SK-N-SH treated with all-trans-retinoic acid at 6 μM for 48 hours (cell line): ENCODE data around the gene FYTTD1.
A peak's percentile ranks its signal among the peaks of the same experiment; 100 is the strongest.

ENCODE experiments used
- ATAC-seq: fragments of 200-7000 bp; cut with Tn5 transposase; 3 replicates; pipeline ENCODE4 v1.9.1; 2020; ENCODE audit warnings: mild to moderate bottlenecking, moderate library complexity
- ARNTL ChIP-seq: fragments of 450-650 bp; formaldehyde crosslinking; IDR thresholded peaks from 2 replicates; pipeline ENCODE4 v1.5.0; 2020; ENCODE audit warnings: low read depth, mild to moderate bottlenecking, moderate library complexity, borderline replicate concordance
- BACH2 ChIP-seq: fragments of 250-450 bp; sonication (Bioruptor Pico); IDR thresholded peaks from 2 replicates; pipeline ENCODE4 v1.9.0; 2021; ENCODE audit warnings: mild to moderate bottlenecking, borderline replicate concordance
- CSDC2 ChIP-seq: fragments of 250-450 bp; sonication (Bioruptor Pico); IDR thresholded peaks from 2 replicates; pipeline ENCODE4 v1.5.0; 2020; ENCODE audit warnings: mild to moderate bottlenecking, moderate library complexity
- ESRRG ChIP-seq: fragments of 250-450 bp; sonication (Bioruptor Pico); IDR thresholded peaks from 2 replicates; pipeline ENCODE4 v1.6.1; 2021; ENCODE audit warnings: mild to moderate bottlenecking
- GLIS3 ChIP-seq: fragments of 250-450 bp; sonication (Bioruptor Pico); IDR thresholded peaks from 2 replicates; pipeline ENCODE4 v1.5.0; 2020; ENCODE audit warnings: mild to moderate bottlenecking, moderate library complexity
- ISL1 ChIP-seq: fragments of 250-450 bp; sonication (Bioruptor Pico); IDR thresholded peaks from 2 replicates; pipeline ENCODE4 v2.1.2; 2022; ENCODE audit warnings: mild to moderate bottlenecking, moderate library complexity
- OSR1 ChIP-seq: fragments of 250-450 bp; sonication (Bioruptor Pico); IDR thresholded peaks from 2 replicates; pipeline ENCODE4 v1.8.0; 2022; ENCODE audit warnings: moderate library complexity, mild to moderate bottlenecking, inconsistent platforms
- PPARA ChIP-seq: fragments of 250-450 bp; sonication (Bioruptor Pico); IDR thresholded peaks from 2 replicates; pipeline ENCODE4 v1.5.0; 2020; ENCODE audit warnings: mild to moderate bottlenecking, borderline replicate concordance
- RARB ChIP-seq: fragments of 250-450 bp; sonication (Bioruptor Pico); IDR thresholded peaks from 2 replicates; pipeline ENCODE4 v1.8.0; 2021; ENCODE audit warnings: mild to moderate bottlenecking, moderate library complexity
- SNAI2 ChIP-seq: fragments of 250-450 bp; sonication (Bioruptor Pico); IDR thresholded peaks from 2 replicates; pipeline ENCODE4 v1.5.0; 2020; ENCODE audit warnings: mild to moderate bottlenecking, moderate library complexity
- TCF4 ChIP-seq: fragments of 250-450 bp; sonication (Bioruptor Pico); IDR thresholded peaks from 2 replicates; pipeline ENCODE4 v1.8.0; 2021; ENCODE audit warnings: mild to moderate bottlenecking, moderate library complexity, borderline replicate concordance
- TOX ChIP-seq: fragments of 250-450 bp; sonication (Bioruptor Pico); IDR thresholded peaks from 2 replicates; pipeline ENCODE4 v1.8.0; 2021; ENCODE audit warnings: mild to moderate bottlenecking, moderate library complexity, borderline replicate concordance
- ZFP3 ChIP-seq: fragments of 250-450 bp; sonication (Bioruptor Pico); IDR thresholded peaks from 2 replicates; pipeline ENCODE4 v1.5.0; 2020; ENCODE audit warnings: mild to moderate bottlenecking, moderate library complexity
- ZFP30 ChIP-seq: fragments of 450-650 bp; formaldehyde crosslinking; IDR thresholded peaks from 2 replicates; pipeline ENCODE4 v1.5.0; 2022; ENCODE audit warnings: mild to moderate bottlenecking, moderate library complexity
- ZNF565 ChIP-seq: fragments of 450-650 bp; formaldehyde crosslinking; conservative IDR thresholded peaks from 2 replicates; pipeline ENCODE4 v1.5.0; 2020; ENCODE audit warnings: low read depth, mild to moderate bottlenecking, moderate library complexity
- ZNF70 ChIP-seq: fragments of 450-650 bp; formaldehyde crosslinking; IDR thresholded peaks from 2 replicates; pipeline ENCODE4 v1.5.0; 2020; ENCODE audit warnings: mild to moderate bottlenecking, moderate library complexity
- ZNF8 ChIP-seq: fragments of 450-650 bp; formaldehyde crosslinking; IDR thresholded peaks from 2 replicates; pipeline ENCODE4 v1.5.0; 2020; ENCODE audit warnings: mild to moderate bottlenecking, moderate library complexity
- TF ChIP-seq, protein P1 (sequence below): fragments of 250-450 bp; sonication (Bioruptor Pico); IDR thresholded peaks from 2 replicates; pipeline ENCODE4 v1.5.0; 2020; ENCODE audit warnings: mild to moderate bottlenecking, moderate library complexity
- TF ChIP-seq, protein P2 (sequence below): fragments of 250-450 bp; sonication (Bioruptor Pico); IDR thresholded peaks from 2 replicates; pipeline ENCODE4 v1.8.0; 2020; ENCODE audit warnings: mild to moderate bottlenecking, moderate library complexity, borderline replicate concordance
- TF ChIP-seq, protein P3 (sequence below): fragments of 250-450 bp; sonication (Bioruptor Pico); IDR thresholded peaks from 2 replicates; pipeline ENCODE4 v1.8.0; 2021; ENCODE audit warnings: low read depth, mild to moderate bottlenecking, moderate library complexity, borderline replicate concordance
- TF ChIP-seq, protein P4 (sequence below): fragments of 250-450 bp; sonication (Bioruptor Pico); IDR thresholded peaks from 2 replicates; pipeline ENCODE4 v1.5.1; 2021; ENCODE audit warnings: mild to moderate bottlenecking, moderate library complexity
- TF ChIP-seq, protein P5 (sequence below): fragments of 250-450 bp; sonication (Bioruptor Pico); IDR thresholded peaks from 2 replicates; pipeline ENCODE4 v1.5.1; 2020; ENCODE audit warnings: low read depth, mild to moderate bottlenecking, moderate library complexity

FYTTD1 gene

DNA sequence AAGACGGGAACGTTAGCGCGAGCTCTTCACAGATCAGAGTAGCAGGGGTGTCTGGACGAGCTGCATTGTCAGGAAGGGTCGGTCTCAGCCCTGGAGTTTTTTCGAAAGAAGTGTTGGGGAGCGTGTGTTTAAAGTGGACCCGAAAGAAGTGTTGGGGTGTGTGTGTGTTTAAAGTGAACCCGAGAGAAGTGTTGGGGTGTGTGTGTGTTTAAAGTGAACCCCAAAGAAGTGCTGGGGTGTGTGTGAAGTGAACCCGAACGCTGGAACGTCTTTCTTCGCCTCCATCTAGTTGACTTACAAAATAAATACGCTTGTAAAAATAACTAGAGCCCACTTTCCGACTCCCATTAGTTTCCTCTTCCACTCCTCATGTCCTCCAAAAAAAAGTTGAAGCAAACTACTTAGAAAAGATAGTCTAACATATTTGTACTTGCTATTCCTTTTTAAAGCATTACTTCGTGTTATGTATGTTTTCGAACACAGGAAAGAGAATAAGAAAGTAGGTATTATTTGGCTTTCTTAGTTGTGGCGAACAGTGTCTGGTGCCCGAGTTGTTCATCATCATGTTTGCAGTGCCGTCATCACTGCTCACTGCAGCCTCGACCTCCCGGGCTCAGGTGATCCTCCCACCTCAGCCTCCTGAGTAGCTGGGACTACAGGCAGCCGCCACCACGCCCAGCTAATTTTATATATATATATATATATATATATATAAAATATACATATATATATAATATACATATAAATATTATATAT lies 42.4 kb downstream of the FYTTD1 start:
- no peak for TF ChIP-seq ZNF70
- peak; percentile 66 for ATAC-seq

DNA sequence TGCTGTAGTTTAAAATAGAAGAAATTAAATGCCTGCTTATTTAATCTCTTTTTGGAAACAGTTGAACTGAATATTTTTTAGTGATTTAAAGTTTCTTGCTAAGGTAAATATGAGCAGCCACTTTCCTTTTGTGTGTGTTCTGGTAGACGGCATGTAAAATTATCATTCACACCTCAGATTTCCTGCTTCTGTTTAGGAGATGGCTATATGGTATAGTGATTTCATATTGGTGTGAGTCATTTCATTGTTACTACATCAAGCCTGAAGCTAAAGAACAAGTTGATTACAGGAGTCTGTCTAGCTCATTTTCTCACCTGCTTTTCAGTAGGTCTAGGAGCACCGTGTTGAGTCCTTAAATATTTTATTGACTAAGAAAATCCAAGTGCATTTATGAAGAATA lies 43.6 kb downstream of the FYTTD1 start:
- no peak for ATAC-seq
- no peak for TF ChIP-seq CSDC2 (CRISPR knock-in tag)
- no peak for TF ChIP-seq ZNF8 (CRISPR knock-in tag)
- TF ChIP-seq RARB (CRISPR knock-in tag) = no peak
- TF ChIP-seq ESRRG (CRISPR knock-in tag) = no peak
- TF ChIP-seq TOX = no peak
- no peak for TF ChIP-seq TCF4 (CRISPR knock-in tag)
- no peak for TF ChIP-seq ZFP30 (CRISPR knock-in tag)
- no peak for TF ChIP-seq ZNF70
- no peak for TF ChIP-seq ISL1 (CRISPR knock-in tag)
- TF ChIP-seq ARNTL = no peak
- no peak for TF ChIP-seq ZNF565 (CRISPR knock-in tag)
- TF ChIP-seq, protein P1, sequence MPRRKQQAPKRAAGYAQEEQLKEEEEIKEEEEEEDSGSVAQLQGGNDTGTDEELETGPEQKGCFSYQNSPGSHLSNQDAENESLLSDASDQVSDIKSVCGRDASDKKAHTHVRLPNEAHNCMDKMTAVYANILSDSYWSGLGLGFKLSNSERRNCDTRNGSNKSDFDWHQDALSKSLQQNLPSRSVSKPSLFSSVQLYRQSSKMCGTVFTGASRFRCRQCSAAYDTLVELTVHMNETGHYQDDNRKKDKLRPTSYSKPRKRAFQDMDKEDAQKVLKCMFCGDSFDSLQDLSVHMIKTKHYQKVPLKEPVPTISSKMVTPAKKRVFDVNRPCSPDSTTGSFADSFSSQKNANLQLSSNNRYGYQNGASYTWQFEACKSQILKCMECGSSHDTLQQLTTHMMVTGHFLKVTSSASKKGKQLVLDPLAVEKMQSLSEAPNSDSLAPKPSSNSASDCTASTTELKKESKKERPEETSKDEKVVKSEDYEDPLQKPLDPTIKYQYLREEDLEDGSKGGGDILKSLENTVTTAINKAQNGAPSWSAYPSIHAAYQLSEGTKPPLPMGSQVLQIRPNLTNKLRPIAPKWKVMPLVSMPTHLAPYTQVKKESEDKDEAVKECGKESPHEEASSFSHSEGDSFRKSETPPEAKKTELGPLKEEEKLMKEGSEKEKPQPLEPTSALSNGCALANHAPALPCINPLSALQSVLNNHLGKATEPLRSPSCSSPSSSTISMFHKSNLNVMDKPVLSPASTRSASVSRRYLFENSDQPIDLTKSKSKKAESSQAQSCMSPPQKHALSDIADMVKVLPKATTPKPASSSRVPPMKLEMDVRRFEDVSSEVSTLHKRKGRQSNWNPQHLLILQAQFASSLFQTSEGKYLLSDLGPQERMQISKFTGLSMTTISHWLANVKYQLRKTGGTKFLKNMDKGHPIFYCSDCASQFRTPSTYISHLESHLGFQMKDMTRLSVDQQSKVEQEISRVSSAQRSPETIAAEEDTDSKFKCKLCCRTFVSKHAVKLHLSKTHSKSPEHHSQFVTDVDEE (CRISPR knock-in tag) = no peak
- TF ChIP-seq BACH2 (CRISPR knock-in tag) = no peak
- TF ChIP-seq, protein P2, sequence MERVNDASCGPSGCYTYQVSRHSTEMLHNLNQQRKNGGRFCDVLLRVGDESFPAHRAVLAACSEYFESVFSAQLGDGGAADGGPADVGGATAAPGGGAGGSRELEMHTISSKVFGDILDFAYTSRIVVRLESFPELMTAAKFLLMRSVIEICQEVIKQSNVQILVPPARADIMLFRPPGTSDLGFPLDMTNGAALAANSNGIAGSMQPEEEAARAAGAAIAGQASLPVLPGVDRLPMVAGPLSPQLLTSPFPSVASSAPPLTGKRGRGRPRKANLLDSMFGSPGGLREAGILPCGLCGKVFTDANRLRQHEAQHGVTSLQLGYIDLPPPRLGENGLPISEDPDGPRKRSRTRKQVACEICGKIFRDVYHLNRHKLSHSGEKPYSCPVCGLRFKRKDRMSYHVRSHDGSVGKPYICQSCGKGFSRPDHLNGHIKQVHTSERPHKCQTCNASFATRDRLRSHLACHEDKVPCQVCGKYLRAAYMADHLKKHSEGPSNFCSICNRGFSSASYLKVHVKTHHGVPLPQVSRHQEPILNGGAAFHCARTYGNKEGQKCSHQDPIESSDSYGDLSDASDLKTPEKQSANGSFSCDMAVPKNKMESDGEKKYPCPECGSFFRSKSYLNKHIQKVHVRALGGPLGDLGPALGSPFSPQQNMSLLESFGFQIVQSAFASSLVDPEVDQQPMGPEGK (CRISPR knock-in tag) = no peak
- no peak for TF ChIP-seq SNAI2 (CRISPR knock-in tag)

DNA sequence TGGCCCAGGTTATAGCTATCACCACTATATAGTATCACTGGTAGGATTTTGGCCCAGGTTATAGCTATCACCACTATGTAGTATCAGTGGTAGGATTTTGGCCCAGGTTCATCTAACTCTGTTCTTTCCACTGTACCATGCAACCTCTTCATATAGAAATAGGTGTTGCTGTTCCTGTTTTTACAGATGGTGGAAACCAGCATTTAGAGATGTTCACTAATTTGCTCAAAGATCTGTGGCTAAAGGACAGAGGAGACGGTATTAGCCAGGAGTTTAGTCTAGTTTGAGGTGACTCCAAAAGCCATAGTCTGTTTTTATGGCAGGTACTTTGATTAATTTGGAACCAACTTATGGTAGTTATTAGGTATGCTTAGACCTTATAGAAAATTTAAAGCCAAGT lies 44.4 kb downstream of the FYTTD1 start:
- no peak for TF ChIP-seq ESRRG (CRISPR knock-in tag)
- no peak for TF ChIP-seq ZNF70
- no peak for TF ChIP-seq ZFP3 (CRISPR knock-in tag)
- TF ChIP-seq PPARA (CRISPR knock-in tag) = no peak
- no peak for TF ChIP-seq SNAI2 (CRISPR knock-in tag)
- TF ChIP-seq ZFP30 (CRISPR knock-in tag) = no peak
- TF ChIP-seq BACH2 (CRISPR knock-in tag) = no peak
- TF ChIP-seq, protein P3, sequence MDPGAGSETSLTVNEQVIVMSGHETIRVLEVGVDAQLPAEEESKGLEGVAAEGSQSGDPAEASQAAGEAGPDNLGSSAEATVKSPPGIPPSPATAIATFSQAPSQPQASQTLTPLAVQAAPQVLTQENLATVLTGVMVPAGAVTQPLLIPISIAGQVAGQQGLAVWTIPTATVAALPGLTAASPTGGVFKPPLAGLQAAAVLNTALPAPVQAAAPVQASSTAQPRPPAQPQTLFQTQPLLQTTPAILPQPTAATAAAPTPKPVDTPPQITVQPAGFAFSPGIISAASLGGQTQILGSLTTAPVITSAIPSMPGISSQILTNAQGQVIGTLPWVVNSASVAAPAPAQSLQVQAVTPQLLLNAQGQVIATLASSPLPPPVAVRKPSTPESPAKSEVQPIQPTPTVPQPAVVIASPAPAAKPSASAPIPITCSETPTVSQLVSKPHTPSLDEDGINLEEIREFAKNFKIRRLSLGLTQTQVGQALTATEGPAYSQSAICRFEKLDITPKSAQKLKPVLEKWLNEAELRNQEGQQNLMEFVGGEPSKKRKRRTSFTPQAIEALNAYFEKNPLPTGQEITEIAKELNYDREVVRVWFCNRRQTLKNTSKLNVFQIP (CRISPR knock-in tag) = no peak
- no peak for TF ChIP-seq ARNTL
- TF ChIP-seq ZNF8 (CRISPR knock-in tag) = no peak
- no peak for TF ChIP-seq TCF4 (CRISPR knock-in tag)
- TF ChIP-seq OSR1 (CRISPR knock-in tag) = no peak
- no peak for TF ChIP-seq GLIS3 (CRISPR knock-in tag)
- TF ChIP-seq, protein P4, sequence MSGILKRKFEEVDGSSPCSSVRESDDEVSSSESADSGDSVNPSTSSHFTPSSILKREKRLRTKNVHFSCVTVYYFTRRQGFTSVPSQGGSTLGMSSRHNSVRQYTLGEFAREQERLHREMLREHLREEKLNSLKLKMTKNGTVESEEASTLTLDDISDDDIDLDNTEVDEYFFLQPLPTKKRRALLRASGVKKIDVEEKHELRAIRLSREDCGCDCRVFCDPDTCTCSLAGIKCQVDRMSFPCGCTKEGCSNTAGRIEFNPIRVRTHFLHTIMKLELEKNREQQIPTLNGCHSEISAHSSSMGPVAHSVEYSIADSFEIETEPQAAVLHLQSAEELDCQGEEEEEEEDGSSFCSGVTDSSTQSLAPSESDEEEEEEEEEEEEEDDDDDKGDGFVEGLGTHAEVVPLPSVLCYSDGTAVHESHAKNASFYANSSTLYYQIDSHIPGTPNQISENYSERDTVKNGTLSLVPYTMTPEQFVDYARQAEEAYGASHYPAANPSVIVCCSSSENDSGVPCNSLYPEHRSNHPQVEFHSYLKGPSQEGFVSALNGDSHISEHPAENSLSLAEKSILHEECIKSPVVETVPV (CRISPR knock-in tag) = no peak
- TF ChIP-seq, protein P5, sequence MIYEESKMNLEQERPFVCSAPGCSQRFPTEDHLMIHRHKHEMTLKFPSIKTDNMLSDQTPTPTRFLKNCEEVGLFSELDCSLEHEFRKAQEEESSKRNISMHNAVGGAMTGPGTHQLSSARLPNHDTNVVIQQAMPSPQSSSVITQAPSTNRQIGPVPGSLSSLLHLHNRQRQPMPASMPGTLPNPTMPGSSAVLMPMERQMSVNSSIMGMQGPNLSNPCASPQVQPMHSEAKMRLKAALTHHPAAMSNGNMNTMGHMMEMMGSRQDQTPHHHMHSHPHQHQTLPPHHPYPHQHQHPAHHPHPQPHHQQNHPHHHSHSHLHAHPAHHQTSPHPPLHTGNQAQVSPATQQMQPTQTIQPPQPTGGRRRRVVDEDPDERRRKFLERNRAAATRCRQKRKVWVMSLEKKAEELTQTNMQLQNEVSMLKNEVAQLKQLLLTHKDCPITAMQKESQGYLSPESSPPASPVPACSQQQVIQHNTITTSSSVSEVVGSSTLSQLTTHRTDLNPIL (CRISPR knock-in tag) = no peak
- no peak for ATAC-seq
